ENCODE results near the gene PGAP3.
"Not testable (repeated sequence)": the region's sequence is repeated elsewhere in the genome, so short reads cannot be mapped to it uniquely, and the experiment has no call there.

Gene PGAP3

GRCh38 chr17:39715375-39716072 is 27.7 kb upstream of the PGAP3 start:
- DNase-seq (ENCODE audit: low read depth in 1 of 2, low spot score in 1 of 2), result no peak

- DNase-seq (ENCODE audit: low read depth in 1 of 2, low spot score in 1 of 2), result no peak
These were observed 26.4 kb upstream of the PGAP3 start for GRCh38 chr17:39714234-39714633.

GRCh38 chr17:39711851-39712250 is 24.0 kb upstream of the PGAP3 start:
- DNase-seq (ENCODE audit: low read depth in 1 of 2, low spot score in 1 of 2), result no peak

- DNase-seq (ENCODE audit: low read depth in 1 of 2, low spot score in 1 of 2), result not testable (repeated sequence)
These were observed 23.2 kb upstream of the PGAP3 start for GRCh38 chr17:39711071-39711470.

GRCh38 chr17:39709998-39710964 is 22.4 kb upstream of the PGAP3 start:
- no peak for DNase-seq (ENCODE audit: low read depth in 1 of 2, low spot score in 1 of 2)

GRCh38 chr17:39709319-39709997 is 21.6 kb upstream of the PGAP3 start:
- DNase-seq (ENCODE audit: low read depth in 1 of 2, low spot score in 1 of 2), result no peak

- no peak for DNase-seq (ENCODE audit: low read depth in 1 of 2, low spot score in 1 of 2)
These were observed 19.1 kb upstream of the PGAP3 start for GRCh38 chr17:39706921-39707337.

- no peak for DNase-seq (ENCODE audit: low read depth in 1 of 2, low spot score in 1 of 2)
These were observed 18.5 kb upstream of the PGAP3 start for GRCh38 chr17:39706383-39706782.

- DNase-seq (ENCODE audit: low read depth in 1 of 2, low spot score in 1 of 2), result no peak
These were observed 18.0 kb upstream of the PGAP3 start for GRCh38 chr17:39705786-39706348.

GRCh38 chr17:39704821-39705551 is 17.1 kb upstream of the PGAP3 start:
- DNase-seq (ENCODE audit: low read depth in 1 of 2, low spot score in 1 of 2), result no peak

GRCh38 chr17:39703913-39704312 is 16.1 kb upstream of the PGAP3 start:
- no peak for DNase-seq (ENCODE audit: low read depth in 1 of 2, low spot score in 1 of 2)

GRCh38 chr17:39702901-39703893 is 15.3 kb upstream of the PGAP3 start:
- DNase-seq (ENCODE audit: low read depth in 1 of 2, low spot score in 1 of 2), result no peak

GRCh38 chr17:39701784-39702422 is 14.0 kb upstream of the PGAP3 start:
- no peak for DNase-seq (ENCODE audit: low read depth in 1 of 2, low spot score in 1 of 2)

GRCh38 chr17:39701012-39701783 is 13.3 kb upstream of the PGAP3 start:
- DNase-seq (ENCODE audit: low read depth in 1 of 2, low spot score in 1 of 2), result no peak

GRCh38 chr17:39700148-39700987 is 12.5 kb upstream of the PGAP3 start:
- no peak for DNase-seq (ENCODE audit: low read depth in 1 of 2, low spot score in 1 of 2)

GRCh38 chr17:39699818-39700147 is 11.9 kb upstream of the PGAP3 start, which contains the start of gene ERBB2:
Gene ERBB2, plus strand, starts transcription at chr17:39700064. Its CDS starts 175 bp downstream, at chr17:39700239.
- DNase-seq (ENCODE audit: low read depth in 1 of 2, low spot score in 1 of 2), result no peak

GRCh38 chr17:39699157-39699817 is 11.4 kb upstream of the PGAP3 start:
- not testable (repeated sequence) for DNase-seq (ENCODE audit: low read depth in 1 of 2, low spot score in 1 of 2)
